ENCODE data around the gene PRKCA. TPM values are rescaled to one million over a fixed set of nuclear protein-coding genes. Genes with fewer than 3 reads are reported as not detected.

Gene PRKCA
- total RNA-seq, 4 donors from 2014 or later = 3.9 to 12.1 (median 7.0) TPM

DNA sequence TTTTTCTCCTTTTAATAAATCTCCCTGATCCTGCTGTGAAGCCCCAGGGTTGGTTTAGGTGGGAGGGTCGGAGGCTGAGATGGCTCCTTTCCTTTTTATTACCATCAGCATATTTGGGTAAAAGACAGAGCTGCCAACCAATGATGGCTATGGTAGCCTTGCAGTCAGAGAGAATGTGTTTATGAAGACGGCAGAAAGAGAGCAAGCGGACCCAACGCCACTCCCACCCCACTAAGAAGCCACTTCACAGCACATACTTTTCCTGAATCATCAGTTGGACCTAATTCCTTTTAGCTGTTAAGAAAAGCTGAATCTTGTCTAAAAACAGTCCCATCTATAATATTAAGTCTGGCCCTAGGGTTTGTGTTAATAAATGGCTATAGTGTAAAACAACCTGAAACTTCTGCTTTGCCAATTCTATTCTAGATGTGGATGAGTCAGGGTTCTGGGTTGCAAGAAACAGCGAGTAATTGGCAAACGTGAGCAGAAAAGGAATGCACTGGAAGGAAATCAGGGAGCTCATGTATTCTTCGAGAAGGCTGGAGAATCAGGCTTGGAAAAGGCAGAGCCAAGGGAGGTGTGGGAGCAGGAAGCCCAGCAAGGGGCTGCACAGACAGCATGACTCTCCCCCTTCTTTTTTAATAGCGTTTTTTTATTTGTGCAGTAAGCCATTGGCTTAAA lies 34.0 kb upstream of the PRKCA start:
- TF ChIP-seq, protein P1, sequence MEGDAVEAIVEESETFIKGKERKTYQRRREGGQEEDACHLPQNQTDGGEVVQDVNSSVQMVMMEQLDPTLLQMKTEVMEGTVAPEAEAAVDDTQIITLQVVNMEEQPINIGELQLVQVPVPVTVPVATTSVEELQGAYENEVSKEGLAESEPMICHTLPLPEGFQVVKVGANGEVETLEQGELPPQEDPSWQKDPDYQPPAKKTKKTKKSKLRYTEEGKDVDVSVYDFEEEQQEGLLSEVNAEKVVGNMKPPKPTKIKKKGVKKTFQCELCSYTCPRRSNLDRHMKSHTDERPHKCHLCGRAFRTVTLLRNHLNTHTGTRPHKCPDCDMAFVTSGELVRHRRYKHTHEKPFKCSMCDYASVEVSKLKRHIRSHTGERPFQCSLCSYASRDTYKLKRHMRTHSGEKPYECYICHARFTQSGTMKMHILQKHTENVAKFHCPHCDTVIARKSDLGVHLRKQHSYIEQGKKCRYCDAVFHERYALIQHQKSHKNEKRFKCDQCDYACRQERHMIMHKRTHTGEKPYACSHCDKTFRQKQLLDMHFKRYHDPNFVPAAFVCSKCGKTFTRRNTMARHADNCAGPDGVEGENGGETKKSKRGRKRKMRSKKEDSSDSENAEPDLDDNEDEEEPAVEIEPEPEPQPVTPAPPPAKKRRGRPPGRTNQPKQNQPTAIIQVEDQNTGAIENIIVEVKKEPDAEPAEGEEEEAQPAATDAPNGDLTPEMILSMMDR (IDR thresholded peaks at IDR 0.05; ENCODE audit: low read depth) = no peak

DNA sequence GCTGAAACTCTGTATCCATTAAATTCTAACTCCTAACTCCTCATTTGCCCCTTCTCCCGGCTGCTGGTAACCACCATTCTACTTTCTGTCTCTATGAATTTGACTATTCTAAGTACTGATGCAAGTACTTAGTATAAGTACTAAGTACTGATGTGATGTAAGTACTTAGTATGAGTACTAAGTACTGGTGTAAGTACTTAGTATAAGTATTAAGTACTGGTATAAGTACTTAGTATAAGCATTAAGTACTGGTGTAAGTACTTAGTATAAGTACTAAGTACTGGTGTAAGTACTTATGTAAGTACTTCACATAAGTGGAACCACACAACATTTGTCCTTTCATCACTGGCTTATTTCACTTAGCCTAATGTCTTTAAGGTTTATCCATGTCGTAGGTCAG lies 32.3 kb upstream of the PRKCA start:
- TF ChIP-seq, protein P1 (IDR thresholded peaks at IDR 0.05; ENCODE audit: low read depth) = no peak

DNA sequence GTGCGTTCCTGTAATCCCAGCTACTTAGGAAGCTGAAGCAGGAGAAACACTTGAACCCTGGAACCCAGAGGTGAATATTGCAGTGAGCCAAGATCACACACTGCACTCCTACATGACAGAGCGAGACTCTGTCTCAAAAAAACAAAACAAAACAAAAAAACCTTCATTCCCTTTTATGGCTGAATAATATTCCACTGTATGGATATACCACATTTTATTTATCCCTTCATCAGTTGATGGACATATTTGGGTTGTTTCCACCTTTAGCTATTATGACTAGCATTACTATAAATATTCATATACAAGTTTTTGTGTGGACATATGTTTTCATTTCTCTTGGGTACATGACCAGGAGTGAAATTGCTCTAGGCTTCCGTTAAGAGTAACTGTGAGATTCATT lies 30.9 kb upstream of the PRKCA start:
- TF ChIP-seq, protein P1 (IDR thresholded peaks at IDR 0.05; ENCODE audit: low read depth) = no peak

DNA sequence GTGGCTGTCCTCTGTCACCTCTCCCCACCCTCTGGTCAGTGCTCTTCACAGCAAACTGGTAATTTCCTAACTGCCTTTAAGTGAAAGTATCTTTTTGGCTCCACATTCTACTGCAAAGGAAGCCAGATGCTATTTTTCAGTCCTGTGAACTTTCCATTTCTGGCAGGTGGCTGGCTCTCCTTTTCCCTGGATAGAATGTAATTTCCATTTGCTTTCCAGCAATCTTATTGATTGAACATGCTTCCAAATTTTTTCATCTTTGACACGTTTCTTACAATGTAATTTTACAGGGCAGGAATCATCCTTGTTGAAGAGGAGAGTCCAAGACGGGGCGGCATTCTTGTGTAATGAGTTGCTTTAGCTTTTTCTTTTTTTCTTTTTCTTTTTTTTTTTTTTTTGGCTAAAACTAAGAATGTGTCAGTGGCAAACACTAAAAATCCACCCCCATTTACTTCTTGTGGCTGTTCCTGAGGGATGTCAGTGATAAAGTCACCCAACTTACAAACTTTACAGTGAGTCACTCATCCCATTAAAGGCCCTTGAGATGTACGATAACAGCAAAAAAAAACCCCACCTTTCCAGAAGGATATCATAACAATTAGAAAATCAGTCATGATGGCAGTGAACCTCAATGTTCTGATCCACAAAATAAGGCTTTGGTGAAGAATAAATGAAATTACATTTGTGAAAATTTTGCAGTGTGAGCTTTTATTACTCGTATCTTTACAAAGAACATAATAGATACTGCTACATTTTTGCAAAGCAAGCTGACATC lies 29.4 kb upstream of the PRKCA start:
- TF ChIP-seq, protein P1 (IDR thresholded peaks at IDR 0.05; ENCODE audit: low read depth) = no peak

DNA sequence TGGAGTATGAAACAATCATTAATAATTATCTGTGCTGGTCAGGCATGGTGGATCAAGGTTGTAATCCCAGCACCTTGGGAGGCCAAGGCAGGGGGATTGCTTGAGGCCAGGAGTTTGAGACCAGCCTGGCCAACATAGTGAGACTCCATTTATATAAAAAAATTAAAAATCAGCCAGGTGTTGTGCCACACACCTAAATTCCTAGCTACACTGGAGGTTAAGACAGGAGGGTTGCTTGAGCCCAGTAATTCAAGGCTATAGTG lies 28.9 kb upstream of the PRKCA start:
- TF ChIP-seq, protein P1 (IDR thresholded peaks at IDR 0.05; ENCODE audit: low read depth) = no peak

DNA sequence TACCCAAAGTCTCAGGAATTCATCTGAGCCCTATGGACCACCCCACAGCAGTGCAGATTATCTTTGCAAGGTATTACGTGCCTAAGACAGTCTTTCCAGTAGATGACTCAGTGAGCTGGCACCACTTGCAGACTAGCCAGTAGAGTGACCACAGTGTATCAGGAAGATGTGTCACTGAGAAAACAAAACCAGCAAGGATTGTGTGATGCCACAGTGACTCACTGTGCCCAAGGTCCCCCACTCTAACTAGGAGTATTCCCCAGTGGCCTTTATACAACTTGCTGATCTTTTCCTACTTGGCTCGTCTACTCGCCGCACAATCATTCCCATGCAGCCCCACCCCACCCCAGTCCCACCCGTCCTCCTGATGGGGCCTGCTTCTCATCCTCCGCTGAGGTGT lies 26.8 kb upstream of the PRKCA start:
- TF ChIP-seq, protein P1 (IDR thresholded peaks at IDR 0.05; ENCODE audit: low read depth) = no peak

DNA sequence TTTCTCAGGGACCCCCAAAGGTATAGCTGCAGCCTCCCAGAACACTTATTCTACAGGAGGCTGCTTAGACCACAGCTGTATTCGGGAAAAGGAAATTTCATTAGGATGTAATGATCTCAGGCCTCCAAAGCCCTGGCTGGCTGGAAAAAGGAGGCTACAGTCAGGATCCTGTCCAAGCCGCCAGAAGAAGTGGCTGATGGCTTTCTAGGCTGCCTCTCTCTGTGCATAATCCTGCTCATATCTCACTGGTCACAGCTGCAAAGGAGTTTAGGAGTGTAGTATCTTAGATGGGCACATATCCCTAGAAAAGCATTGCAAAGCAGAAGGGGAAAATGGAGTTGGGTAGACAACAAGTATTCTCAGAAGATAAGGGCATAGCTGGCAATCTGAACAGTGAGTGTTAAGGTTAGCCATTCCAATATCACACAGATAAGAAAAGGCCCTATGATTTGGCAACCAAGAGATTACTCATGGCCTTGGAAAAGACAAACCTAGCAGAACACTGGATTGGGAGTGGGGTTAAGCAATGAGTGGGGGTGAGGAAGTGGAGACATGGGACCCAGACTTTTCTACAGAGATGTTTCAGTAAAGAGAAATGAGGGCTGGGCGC lies 26.0 kb upstream of the PRKCA start:
- TF ChIP-seq, protein P1 (IDR thresholded peaks at IDR 0.05; ENCODE audit: low read depth) = no peak
